GM18861 (cell line): ENCODE measurements around the gene PTPN3.

ENCODE experiments used
- ATAC-seq: cut with Tn5 transposase; IDR thresholded peaks from one replicate; pipeline ENCODE4 v1.9.1; 2021; ENCODE audit not compliant: unreplicated experiment

PTPN3 gene

GRCh38 chr9:109424618-109425017 lies 73.5 kb downstream of the PTPN3 start:
- ATAC-seq, result no peak

- ATAC-seq, result no peak
Observed at GRCh38 chr9:109423877-109424276, 74.2 kb downstream of the PTPN3 start.

- ATAC-seq, result peak; percentile 79
Observed at GRCh38 chr9:109422641-109423040, 75.5 kb downstream of the PTPN3 start.

- ATAC-seq, result no peak
Observed at GRCh38 chr9:109421026-109421970, 76.8 kb downstream of the PTPN3 start.

- ATAC-seq, result no peak
Observed at GRCh38 chr9:109419531-109419930, 78.6 kb downstream of the PTPN3 start.

DNA sequence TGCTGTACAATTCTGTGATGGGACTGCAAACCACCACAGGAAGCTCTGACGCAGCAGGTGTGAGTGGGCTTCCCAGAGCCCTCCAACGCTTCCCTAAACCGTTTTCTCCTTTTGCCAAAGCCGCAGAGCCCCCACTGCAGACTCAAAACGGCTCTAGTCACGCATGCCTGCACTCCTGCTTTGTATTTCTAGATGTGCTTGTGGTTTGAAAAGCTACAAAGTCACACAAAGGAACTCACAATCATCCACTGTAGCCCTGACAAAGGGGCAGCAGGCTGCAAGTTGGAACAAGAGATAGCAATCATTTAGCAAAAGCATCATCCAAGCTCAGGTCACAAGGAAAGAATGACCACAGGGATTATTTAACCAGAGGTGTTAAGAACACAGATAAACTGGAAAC lies 79.3 kb downstream of the PTPN3 start:
- no peak for ATAC-seq

DNA sequence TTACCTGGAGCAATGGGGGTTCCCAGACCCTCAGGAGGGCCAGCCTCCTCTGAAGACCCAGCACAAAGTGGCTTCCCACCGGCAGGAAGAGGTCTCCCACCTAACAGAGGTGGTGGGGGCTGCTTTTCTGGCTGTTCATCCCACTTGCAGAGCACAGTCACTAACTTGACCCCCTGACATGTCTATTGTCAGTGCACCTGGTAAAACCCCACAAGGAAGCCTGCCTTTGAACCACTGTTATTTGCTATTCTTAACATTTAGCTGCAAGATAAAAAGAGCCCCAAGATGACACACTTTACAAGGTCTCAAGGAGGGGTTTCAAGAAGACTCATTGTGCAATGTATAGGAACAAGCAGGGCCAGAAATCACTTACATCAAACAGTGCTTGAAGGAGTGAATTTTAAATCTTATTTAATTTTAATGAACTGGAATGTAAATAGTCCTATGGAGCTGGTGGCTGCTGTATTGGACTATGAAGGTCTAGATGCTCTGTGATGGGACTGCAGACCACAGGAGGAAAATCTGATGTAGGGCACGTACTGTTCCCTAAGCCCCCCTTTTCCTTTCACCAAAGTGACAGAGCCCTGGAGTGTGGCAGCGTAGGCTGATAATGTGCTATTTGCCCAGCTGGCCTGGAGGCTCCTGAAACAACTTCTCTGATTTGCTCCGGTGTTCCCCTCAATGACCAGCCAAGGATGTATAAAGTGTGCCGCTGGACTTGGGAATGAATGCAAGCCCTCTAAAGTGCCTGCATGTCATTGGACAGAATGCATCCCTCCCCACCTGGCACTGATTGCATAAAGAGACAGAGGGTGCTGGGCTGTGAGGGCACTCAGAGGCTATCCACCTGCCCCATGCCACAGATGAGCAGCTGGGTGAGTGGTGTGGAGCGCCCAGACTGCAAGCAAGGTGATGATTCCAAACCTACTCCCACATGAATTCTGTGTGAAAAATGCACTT lies 80.2 kb downstream of the PTPN3 start:
- no peak for ATAC-seq

- ATAC-seq, result no peak
Observed at GRCh38 chr9:109417054-109417453, 81.1 kb downstream of the PTPN3 start.

GRCh38 chr9:109416135-109416706 lies 81.9 kb downstream of the PTPN3 start:
- peak; percentile 42 for ATAC-seq

GRCh38 chr9:109414125-109414785 lies 83.9 kb downstream of the PTPN3 start:
- no peak for ATAC-seq

GRCh38 chr9:109411798-109412352 lies 86.2 kb downstream of the PTPN3 start:
- peak; percentile 50 for ATAC-seq

- ATAC-seq, result peak; percentile 77
Observed at GRCh38 chr9:109411069-109411761, 86.9 kb downstream of the PTPN3 start.

DNA sequence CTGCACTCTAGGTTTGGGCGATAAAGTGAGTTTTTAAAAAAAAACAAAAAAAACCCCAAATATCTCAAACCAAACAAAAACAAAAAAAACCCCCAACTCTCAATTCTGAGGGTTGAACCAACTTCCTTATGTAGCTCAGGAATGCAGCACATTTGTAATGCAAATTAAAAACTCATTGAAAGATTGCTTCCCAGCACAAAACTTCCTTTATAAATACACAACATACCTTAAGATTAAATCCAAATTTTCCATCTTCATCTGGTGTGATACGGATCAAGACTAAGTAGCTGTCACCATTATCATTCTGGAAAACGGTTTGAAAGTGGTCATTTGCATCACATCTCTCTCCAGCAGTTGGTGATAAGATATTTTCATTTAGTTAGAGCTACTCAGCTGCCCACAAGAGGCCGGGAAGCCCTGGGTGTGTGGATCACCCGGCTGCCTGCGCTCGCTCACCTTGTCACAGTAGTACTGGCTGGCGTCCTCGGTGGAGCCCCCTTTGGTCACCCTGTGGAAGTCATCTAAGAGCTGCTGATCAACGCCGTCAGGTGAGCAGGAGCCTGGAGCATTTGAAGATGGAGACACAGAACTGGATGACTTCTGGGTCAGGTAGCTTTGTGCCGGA lies 88.2 kb downstream of the PTPN3 start:
- no peak for ATAC-seq

DNA sequence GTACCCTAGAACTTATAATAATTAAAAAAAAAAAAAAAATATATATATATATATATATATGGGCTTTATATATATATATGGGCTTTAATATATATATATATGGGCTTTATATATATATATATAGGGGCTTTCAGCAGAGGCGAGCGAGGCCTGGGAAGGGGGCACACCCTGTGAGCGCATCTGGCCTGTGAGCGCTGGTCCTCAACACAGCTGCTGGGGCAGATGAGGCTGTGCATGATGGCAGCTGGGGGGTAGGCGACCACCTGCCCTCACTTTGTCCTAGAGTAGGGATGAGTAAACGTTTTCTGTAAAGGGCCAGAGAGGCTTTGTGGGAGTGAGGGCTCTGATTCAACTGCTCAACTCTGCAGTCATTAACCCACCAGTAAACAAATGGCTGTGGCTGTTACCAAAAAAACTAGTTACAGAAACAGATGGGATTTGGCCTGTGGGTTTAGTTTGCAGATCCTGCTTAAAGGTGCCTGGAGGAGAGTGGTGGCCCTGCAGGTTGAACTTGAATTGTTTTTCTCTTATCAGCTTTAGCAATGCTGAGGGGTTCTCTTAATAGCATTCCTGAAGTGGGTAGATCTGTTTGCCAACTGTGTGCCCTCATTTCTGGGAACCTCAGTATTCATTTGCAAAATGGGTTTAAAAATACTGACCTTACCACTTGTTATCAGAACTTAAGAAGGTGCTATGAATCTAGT lies 89.2 kb downstream of the PTPN3 start:
- ATAC-seq, result no peak

GRCh38 chr9:109403766-109404320 lies 94.3 kb downstream of the PTPN3 start:
- no peak for ATAC-seq

DNA sequence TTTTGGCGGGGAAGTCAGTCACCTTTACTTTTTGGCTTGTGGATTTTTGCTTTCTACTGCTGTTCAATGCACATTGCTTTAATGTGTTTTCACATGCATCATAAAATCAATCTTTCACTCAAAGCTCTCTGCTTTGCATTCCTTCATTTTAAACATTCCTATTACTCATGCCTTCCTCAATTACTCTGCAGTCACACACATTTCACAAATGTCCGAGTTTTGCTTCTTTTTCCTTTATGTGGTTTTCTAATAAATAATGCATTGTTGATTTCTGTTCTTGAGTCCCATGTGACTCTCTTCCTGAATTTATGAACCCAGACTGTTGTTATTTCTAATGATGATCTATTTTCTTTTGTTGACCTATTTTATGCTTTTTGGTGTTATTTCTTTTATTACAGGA lies 95.0 kb downstream of the PTPN3 start:
- no peak for ATAC-seq

- ATAC-seq, result no peak
Observed at GRCh38 chr9:109401990-109402318, 96.2 kb downstream of the PTPN3 start.

DNA sequence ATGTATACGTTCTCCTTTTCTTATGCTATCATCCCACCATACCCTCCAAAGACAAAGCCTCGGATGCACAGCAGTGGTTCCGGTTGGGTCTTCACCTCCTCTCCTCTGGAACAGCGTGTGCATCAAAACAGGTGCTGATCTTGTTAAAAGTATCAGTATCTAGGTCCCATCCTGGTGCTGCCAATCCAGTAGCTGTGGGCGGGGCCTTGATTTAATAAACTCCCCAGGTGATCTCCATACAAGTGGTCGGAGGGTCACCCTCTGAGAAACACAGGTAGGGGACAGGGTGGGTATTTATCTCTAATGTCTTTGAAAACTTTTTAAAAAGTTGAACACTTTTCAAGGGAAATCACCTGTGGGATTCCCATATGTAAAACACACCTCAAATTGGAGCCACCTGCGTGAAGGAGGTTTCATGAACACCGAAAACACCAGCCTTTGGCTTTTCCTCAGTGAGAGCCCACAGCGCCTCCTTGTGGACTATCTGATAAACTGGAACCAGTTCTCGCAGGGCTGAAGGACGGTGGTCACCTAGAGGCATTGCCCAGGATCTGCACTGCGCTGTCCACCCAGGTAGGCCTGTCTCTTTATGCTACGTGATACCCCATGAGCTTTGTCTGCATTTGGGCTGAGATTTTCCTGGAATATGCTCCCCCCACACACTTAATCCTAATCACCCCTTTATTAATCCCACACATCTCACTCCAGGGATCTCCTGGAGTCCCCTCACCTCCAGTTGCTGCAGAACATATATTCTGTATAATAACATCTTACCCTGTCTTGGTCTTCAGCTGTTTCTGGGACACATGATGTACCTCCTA lies 96.7 kb downstream of the PTPN3 start:
- ATAC-seq, result no peak
